ENCODE results near the gene CCDC183.
"Not testable (repeated sequence)": the region's sequence is repeated elsewhere in the genome, so short reads cannot be mapped to it uniquely, and the experiment has no call there.

The CCDC183 gene

DNA sequence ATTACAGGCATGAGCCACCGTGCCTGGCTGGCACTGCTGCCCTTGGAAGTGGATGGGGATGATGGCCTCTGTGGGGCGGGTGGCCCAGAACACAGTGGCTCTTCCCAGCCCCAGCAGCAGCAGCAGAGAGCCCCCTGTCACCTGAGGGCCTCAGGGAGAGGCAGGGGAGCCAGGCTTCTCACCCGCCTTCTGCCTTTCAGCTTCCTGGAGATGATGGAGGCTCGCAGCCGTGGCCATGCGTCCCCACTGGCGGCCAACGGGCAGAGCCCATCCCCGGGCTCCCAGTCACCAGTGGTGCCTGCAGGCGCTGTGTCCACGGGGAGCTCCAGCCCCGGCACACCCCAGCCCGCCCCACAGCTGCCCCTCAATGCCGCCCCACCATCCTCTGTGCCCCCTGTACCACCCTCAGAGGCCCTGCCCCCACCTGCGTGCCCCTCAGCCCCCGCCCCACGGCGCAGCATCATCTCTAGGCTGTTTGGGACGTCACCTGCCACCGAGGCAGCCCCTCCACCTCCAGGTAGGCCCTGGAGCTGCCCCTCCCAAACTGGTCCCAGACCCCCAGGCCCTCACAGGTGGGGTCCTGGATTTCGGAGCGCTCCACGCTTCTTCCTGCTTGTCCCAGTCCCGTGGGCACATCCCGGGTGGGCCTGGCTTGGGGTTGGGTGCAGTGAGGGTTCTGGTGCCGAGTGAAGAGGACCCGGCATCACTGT is 41.2 kb downstream of the CCDC183 start:
- Histone ChIP-seq H3K4me1 (ENCODE audit: control insufficient read depth, insufficient read depth, low read length, unreplicated experiment) (peaks cover 15% of the 10 kb centered on the region), H2AFZ (ENCODE audit: low read length, unreplicated experiment) (no peak overlapping the region), H3K79me2 (ENCODE audit: control insufficient read depth, insufficient read depth, low read length, unreplicated experiment) (no peaks in the 10 kb centered on the region), H3K4me3 (ENCODE audit: low read depth, low read length) (no peak overlapping the region), H3K27me3 (ENCODE audit: insufficient read depth, low read length) (no peaks in the 10 kb centered on the region), H3K27ac (ENCODE audit: low read depth, low read length) (no peak overlapping the region), H3K36me3 (ENCODE audit: insufficient read depth, low read length) (no peaks in the 10 kb centered on the region)

DNA sequence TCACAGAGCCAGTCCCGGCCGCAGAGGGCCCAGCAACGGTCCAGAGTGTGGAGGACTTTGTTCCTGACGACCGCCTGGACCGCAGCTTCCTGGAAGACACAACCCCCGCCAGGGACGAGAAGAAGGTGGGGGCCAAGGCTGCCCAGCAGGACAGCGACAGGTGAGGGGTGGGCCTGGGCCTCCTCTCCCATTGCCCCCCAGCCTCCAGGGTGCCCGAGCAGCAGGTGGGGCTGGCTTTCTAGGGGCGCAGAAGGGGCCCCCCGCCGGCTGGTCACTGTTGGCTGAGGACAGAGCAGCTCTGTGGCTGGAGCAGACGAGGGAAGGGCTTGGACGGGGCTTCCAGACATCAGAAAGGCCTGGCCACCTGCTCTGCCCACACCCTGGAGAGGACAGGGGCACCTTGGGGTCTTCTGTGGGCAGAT is 41.7 kb downstream of the CCDC183 start:
- not testable (repeated sequence) for H3K27me3 ChIP-seq (ENCODE audit: insufficient read depth, low read length); H3K36me3 ChIP-seq (ENCODE audit: insufficient read depth, low read length); H3K27ac ChIP-seq (ENCODE audit: low read depth, low read length); H3K79me2 ChIP-seq (ENCODE audit: control insufficient read depth, insufficient read depth, low read length, unreplicated experiment); H2AFZ ChIP-seq (ENCODE audit: low read length, unreplicated experiment); H3K4me3 ChIP-seq (ENCODE audit: low read depth, low read length)
- peaks cover 15% of the 10 kb centered on the region for H3K4me1 ChIP-seq (ENCODE audit: control insufficient read depth, insufficient read depth, low read length, unreplicated experiment)

DNA sequence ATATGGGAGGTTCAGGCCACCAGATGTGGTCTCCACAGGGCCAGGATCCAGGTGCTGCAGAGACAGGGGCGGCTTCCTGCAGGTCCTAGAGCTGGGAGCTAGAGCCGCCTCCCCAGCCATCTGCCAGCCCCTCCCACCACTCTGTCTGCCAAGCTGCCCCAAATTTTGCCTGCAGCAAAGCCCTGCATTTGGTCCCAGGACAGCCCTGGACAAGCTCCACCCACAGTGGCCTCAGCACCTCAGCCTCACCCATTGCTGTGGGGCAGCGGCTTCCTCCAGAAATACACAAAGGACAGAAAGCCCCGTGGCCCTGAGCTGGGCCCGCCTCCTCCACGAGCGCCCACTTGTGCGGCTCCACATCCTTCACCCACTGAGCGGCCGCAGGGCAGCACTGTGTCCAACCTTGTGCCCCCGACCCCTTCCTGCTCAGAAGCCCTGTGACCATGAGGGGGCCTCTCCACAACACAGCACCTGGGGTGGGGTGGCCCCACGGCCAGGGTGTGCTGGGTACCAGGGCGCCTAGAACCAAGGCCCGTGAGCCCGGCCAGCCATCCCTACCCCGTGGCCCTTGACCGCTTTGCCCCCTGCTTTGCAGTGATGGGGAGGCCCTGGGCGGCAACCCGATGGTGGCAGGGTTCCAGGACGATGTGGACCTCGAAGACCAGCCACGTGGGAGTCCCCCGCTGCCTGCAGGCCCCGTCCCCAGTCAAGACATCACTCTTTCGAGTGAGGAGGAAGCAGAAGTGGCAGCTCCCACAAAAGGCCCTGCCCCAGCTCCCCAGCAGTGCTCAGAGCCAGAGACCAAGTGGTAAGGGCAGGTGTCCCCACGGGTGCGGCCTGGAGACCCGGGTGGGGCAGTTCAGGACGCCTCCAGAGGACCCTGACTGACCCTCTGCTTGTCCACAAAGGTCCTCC is 42.4 kb downstream of the CCDC183 start:
- no peaks in the 10 kb centered on the region for H3K79me2 ChIP-seq (ENCODE audit: control insufficient read depth, insufficient read depth, low read length, unreplicated experiment)
- no peak overlapping the region for H3K4me3 ChIP-seq (ENCODE audit: low read depth, low read length)
- no peak overlapping the region for H3K27ac ChIP-seq (ENCODE audit: low read depth, low read length)
- H3K4me1 ChIP-seq (ENCODE audit: control insufficient read depth, insufficient read depth, low read length, unreplicated experiment), result peaks cover 20% of the 10 kb centered on the region
- H3K36me3 ChIP-seq (ENCODE audit: insufficient read depth, low read length), result no peaks in the 10 kb centered on the region
- H2AFZ ChIP-seq (ENCODE audit: low read length, unreplicated experiment), result no peak overlapping the region
- H3K27me3 ChIP-seq (ENCODE audit: insufficient read depth, low read length), result no peaks in the 10 kb centered on the region

DNA sequence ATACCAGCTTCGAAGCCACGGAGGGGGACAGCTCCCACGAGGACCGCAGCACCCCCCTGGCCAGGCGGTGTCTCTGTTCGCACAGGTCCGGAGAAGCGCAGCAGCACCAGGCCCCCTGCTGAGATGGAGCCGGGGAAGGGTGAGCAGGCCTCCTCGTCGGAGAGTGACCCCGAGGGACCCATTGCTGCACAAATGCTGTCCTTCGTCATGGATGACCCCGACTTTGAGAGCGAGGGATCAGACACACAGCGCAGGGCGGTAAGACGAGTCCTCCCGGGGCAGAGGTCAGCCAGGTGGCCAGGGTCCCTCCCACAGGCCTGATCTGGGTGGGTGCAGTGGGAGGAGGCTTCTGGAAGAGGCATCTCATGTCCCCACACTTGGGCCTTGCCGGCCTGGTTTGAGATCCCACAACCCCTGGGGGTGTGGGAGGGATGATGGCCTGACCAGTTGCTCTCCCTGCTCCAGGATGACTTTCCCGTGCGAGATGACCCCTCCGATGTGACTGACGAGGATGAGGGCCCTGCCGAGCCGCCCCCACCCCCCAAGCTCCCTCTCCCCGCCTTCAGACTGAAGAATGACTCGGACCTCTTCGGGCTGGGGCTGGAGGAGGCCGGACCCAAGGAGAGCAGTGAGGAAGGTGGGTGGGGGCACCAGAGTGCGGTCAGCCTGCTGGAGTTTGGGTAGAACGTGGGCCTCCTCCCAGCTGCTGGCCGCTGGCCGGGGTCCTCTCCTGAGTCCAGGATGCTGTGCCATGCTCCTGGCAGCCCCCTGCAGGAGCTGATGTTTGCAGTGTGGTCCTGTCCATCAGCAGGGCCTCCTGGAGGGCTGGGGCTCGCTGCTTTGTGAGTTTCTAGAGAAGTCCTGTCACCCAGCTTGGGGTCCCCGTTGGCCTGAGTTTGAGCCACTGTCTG is 43.3 kb downstream of the CCDC183 start:
- Histone ChIP-seq H3K27me3 (ENCODE audit: insufficient read depth, low read length) (no peaks in the 10 kb centered on the region), H3K79me2 (ENCODE audit: control insufficient read depth, insufficient read depth, low read length, unreplicated experiment) (no peaks in the 10 kb centered on the region), H3K27ac (ENCODE audit: low read depth, low read length) (no peak overlapping the region), H3K36me3 (ENCODE audit: insufficient read depth, low read length) (no peaks in the 10 kb centered on the region), H2AFZ (ENCODE audit: low read length, unreplicated experiment) (no peak overlapping the region), H3K4me1 (ENCODE audit: control insufficient read depth, insufficient read depth, low read length, unreplicated experiment) (peaks cover 20% of the 10 kb centered on the region), H3K4me3 (ENCODE audit: low read depth, low read length) (no peak overlapping the region)

DNA sequence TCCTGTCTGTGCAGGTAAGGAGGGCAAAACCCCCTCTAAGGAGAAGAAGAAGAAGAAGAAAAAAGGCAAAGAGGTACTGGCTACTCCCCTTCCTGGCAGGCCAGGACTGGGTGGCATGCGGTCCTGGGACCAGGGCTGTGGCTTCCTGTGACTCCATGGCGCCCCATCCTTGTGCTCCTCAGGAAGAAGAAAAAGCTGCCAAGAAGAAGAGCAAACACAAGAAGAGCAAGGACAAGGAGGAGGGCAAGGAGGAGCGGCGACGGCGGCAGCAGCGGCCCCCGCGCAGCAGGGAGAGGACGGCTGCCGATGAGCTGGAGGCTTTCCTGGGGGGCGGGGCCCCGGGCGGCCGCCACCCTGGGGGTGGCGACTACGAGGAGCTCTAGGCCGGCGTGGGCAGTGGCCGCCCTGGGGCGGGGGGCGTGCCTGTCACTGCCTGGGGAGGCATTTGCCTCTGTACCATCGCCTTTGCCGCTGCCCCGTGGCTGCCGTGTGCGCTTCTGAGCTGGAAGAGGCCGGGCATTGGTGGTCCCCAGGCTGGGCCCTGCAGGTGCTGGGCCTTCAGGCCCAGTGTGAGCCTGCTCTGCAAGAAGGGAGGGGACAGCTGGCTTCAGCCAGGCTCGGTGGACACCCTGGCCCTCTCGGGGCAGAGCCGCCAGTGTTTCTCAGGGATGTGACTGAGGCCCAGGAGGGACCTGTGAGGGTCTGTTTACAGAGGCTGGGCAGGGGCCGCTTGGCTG is 44.2 kb downstream of the CCDC183 start:
- Histone ChIP-seq H3K27me3 (ENCODE audit: insufficient read depth, low read length) (peaks cover 2% of the 10 kb centered on the region; the same call in 1 of the 2 replicates), H2AFZ (ENCODE audit: low read length, unreplicated experiment) (no peak overlapping the region), H3K4me1 (ENCODE audit: control insufficient read depth, insufficient read depth, low read length, unreplicated experiment) (peaks cover 20% of the 10 kb centered on the region), H3K36me3 (ENCODE audit: insufficient read depth, low read length) (no peaks in the 10 kb centered on the region), H3K27ac (ENCODE audit: low read depth, low read length) (no peak overlapping the region), H3K79me2 (ENCODE audit: control insufficient read depth, insufficient read depth, low read length, unreplicated experiment) (no peaks in the 10 kb centered on the region), H3K4me3 (ENCODE audit: low read depth, low read length) (no peak overlapping the region)

DNA sequence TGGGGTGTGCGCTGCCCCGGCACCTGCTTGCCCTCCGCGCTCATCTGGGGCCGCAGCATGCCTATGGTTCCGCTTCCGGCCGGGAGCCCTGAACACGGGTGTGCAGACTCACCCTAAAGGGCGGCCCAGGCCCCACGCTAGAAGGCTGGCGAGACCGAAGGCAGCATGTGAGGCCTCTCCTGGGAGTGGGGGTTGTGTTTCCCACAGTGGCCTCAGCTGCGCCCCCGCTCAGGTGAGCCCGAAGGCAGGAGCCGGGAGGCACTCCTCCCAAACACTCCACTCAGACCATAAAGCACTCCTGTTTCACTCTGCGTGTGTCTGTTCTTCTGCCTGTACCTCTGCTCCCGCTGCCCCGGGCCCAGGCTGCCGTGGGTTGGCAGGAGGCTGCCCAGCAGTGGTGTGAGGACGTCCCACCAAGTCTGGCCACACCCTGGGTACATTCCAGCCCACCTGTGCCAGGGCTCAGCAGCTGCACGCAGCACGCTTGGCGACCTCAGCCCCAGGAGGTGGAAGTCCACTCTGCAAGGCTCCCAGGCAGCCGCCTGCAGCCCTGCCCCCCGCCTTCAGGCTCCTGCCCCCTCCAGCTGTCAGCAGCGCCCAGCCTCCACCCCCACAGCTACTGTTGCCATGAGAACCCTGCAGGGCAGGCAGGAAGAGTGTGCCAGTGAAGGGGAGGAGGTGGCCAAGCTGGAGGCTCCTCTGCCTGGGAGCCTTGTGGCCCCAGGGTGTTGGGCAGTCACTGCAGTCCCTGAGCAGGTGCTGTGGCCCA is 44.9 kb downstream of the CCDC183 start:
- H3K27ac ChIP-seq (ENCODE audit: low read depth, low read length), result no peak overlapping the region
- H3K79me2 ChIP-seq (ENCODE audit: control insufficient read depth, insufficient read depth, low read length, unreplicated experiment), result no peaks in the 10 kb centered on the region
- H2AFZ ChIP-seq (ENCODE audit: low read length, unreplicated experiment), result no peak overlapping the region
- peaks cover 9% of the 10 kb centered on the region; the same call in 1 of the 2 replicates for H3K27me3 ChIP-seq (ENCODE audit: insufficient read depth, low read length)
- H3K4me1 ChIP-seq (ENCODE audit: control insufficient read depth, insufficient read depth, low read length, unreplicated experiment), result peaks cover 20% of the 10 kb centered on the region
- no peak overlapping the region for H3K4me3 ChIP-seq (ENCODE audit: low read depth, low read length)
- H3K36me3 ChIP-seq (ENCODE audit: insufficient read depth, low read length), result no peaks in the 10 kb centered on the region

DNA sequence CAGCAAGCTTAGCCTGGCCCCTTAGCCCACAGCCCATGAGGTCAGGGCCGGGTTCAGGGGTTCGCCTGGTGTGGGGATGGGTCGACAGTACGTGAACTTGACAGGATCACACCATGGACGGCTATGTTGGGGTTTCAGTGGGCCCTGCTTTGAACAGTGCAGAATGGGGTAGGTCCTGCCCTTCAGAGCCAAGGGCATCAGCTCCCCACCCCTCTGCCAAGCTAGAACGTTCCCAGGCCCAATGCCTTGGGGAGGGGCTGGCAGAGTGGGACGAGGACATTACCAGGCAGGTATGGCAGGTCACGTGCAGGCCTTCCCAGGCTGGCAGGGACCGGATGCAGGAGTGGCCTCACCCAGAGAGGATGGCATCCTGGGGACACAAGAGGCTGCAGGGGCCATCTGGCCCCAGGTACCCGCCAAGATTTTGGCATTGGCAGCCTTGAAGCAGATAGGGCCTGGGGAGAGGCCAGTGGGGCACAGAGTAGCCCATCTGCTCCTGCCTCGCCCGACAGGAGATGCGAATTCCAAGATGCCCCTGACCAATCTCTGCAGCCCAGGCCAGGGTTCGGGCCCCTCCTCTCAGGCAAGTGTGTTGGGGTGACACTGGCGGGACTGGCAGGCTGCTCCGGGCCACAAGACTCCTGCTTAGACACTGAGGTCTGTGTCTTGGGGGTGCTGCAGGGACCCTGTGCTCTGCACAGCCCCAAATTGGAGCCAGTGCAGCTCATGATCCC is 45.7 kb downstream of the CCDC183 start:
- peaks cover 20% of the 10 kb centered on the region for H3K4me1 ChIP-seq (ENCODE audit: control insufficient read depth, insufficient read depth, low read length, unreplicated experiment)
- H3K36me3 ChIP-seq (ENCODE audit: insufficient read depth, low read length); H3K79me2 ChIP-seq (ENCODE audit: control insufficient read depth, insufficient read depth, low read length, unreplicated experiment); H3K27ac ChIP-seq (ENCODE audit: low read depth, low read length); H3K4me3 ChIP-seq (ENCODE audit: low read depth, low read length); H3K27me3 ChIP-seq (ENCODE audit: insufficient read depth, low read length); H2AFZ ChIP-seq (ENCODE audit: low read length, unreplicated experiment): not testable (repeated sequence)

DNA sequence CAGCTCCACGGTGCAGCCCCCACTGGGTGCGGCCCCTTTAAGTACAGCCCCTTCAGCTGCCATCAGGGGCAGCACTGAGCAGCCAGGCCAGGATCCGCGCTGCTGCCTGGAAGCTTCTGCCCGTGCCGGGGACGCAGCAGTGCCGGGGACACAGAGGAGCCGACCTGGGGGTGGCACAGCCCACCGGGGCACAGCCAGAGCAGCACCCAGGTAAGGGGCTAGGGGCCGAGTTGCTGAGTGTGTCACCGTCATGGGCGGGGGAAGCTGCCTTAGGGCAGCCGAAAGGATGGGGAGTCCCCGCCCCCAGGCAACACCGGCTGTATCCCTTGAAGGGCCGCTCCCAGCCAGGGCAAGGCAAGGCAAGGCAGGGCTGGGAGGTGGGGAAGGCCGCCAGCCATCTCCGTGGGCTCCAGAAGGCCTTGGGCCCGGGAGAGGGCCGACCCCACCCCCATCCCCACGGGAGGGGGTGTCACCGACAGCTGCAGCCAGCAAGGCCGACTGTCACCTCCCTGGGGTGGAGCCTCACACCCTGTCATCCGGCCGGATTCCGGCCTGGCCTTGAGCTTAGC is 46.3 kb downstream of the CCDC183 start, which contains the start of gene AJM1:
Gene AJM1, plus strand, starts transcription at position 99 of the 569 bp plus-strand sequence. CDS start 1,937 bp downstream, outside the sequence.
- not testable (repeated sequence) for H3K79me2 ChIP-seq (ENCODE audit: control insufficient read depth, insufficient read depth, low read length, unreplicated experiment); H2AFZ ChIP-seq (ENCODE audit: low read length, unreplicated experiment); H3K27me3 ChIP-seq (ENCODE audit: insufficient read depth, low read length); H3K27ac ChIP-seq (ENCODE audit: low read depth, low read length); H3K36me3 ChIP-seq (ENCODE audit: insufficient read depth, low read length)
- Histone ChIP-seq H3K4me3 (ENCODE audit: low read depth, low read length) (peak within 1 kb of the TSS; percentile 56), H3K4me1 (ENCODE audit: control insufficient read depth, insufficient read depth, low read length, unreplicated experiment) (peaks cover 20% of the 10 kb centered on the region)
